A673 (cell line): ENCODE data around the gene CARS2.

Experiments used
- EZH2 ChIP-seq: fragments of 200-600 bp; sonication (generic); IDR thresholded peaks from 2 replicates; pipeline ENCODE4 v1.6.1; 2017; ENCODE audit warnings: borderline replicate concordance, low read depth, mild to moderate bottlenecking, mixed read lengths, antibody characterized with exemption, low read length; ENCODE audit not compliant: poor library complexity, severe bottlenecking
- TF ChIP-seq, protein P1 (sequence below): fragments of 300-800, 200-600 bp; sonication (generic); conservative IDR thresholded peaks from 2 replicates; pipeline ENCODE4 v1.5.1; 2017; ENCODE audit warnings: low read depth, mild to moderate bottlenecking, antibody characterized with exemption, low read length, moderate library complexity, mixed read lengths

DNA sequence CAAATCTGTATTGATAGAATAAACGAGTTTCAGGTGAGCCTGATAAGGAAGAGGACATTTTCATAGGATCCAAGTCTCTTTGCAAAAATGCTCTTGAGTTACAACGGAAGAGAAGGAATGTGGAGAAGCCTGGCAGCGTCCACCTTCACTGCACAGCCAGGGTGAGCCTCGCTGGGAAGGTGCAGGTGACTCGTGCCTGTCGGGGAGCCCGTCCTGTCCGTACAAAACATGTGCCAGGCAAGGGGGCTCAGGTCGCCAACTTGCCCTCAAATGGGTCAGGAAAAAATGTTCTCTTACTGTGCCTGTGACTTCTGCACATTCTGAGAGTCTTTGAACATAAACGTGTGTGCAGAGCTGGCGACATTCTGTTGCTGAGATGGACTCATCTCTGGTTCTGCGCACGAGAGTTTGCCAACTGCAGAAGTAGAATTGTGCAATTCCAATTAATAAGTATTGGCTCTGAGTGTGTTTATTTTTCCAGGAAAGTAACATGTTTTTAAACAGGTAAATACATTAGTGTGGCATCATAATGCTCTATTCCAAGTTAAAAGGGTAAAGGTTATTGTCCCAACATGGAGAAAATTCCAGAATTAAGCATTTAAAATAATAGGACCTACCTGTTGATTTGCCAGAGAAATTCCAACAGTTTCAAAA lies 62.0 kb downstream of the CARS2 start:
- TF ChIP-seq, protein P1, sequence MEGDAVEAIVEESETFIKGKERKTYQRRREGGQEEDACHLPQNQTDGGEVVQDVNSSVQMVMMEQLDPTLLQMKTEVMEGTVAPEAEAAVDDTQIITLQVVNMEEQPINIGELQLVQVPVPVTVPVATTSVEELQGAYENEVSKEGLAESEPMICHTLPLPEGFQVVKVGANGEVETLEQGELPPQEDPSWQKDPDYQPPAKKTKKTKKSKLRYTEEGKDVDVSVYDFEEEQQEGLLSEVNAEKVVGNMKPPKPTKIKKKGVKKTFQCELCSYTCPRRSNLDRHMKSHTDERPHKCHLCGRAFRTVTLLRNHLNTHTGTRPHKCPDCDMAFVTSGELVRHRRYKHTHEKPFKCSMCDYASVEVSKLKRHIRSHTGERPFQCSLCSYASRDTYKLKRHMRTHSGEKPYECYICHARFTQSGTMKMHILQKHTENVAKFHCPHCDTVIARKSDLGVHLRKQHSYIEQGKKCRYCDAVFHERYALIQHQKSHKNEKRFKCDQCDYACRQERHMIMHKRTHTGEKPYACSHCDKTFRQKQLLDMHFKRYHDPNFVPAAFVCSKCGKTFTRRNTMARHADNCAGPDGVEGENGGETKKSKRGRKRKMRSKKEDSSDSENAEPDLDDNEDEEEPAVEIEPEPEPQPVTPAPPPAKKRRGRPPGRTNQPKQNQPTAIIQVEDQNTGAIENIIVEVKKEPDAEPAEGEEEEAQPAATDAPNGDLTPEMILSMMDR = no peak
- no peak for TF ChIP-seq EZH2
